ENCODE results near the gene ALOX12B. TPM values are rescaled to one million over a fixed set of nuclear protein-coding genes. Genes with fewer than 3 reads are reported as not detected.
A peak's percentile ranks its signal among the peaks of the same experiment; 100 is the strongest.

The ALOX12B gene
- polyA plus RNA-seq, 1 of the 3 experiments (the other 2 are of a cell fraction): 0.20 TPM

DNA sequence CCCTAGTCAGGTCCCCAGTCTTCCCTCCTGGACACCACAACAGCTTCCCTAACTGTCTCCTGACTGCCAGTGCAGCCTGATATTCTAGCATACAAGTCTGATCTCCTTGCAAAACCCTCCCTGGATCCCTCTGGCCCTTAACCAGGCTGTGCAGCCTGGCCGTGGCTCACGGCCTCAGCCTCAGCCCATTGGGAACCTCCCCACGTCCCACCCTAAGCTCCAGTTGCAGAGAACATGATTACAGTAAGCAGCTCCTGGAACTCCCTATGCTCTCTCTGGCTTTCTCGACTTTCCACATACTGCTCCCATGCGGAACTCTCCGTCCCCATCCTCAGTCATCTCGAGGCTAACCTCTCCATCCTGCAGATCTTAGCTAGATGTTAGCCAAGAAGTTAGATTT, 13.0 kb downstream of the ALOX12B start:
- no peaks in the 10 kb centered on the region for H3K9me2 ChIP-seq
- no peaks in the 10 kb centered on the region for H3K9me3 ChIP-seq
- H2AFZ ChIP-seq (ENCODE audit: low read depth): no peak overlapping the region
- peaks cover 0 to 11% of the 10 kb centered on the region in 2 experiments; a peak in 1 of 4 replicates for H3K4me1 ChIP-seq (ENCODE audit: control insufficient read depth in 1 of 2, insufficient read depth in 2 of 2, low read depth in 1 of 2, low read length in 1 of 2)
- ChIA-PET CTCF (interaction anchor here (0.7 to 20.8 kb wide), 30 partner anchors 10 to 564 kb away, joined by 3 to 390 read pairs (median 6); partner anchors contain the start of genes ALOX12B, ALOXE3 and HES7), POLR2A (interaction anchor here (1.7 kb wide), 1 partner anchor 99 kb away, joined by 5 read pairs; no protein-coding TSS in a partner anchor)
- no peak overlapping the region for H3K9ac ChIP-seq
- H3K4me2 ChIP-seq: no peak overlapping the region
- no peaks in the 10 kb centered on the region for H3K36me3 ChIP-seq (replicated peaks in 1 of 2; ENCODE audit: control insufficient read depth in 1 of 2, insufficient read depth in 2 of 2, low read length in 1 of 2)
- no peak overlapping the region for H3K4me3 ChIP-seq (ENCODE audit: low read depth in 2 of 2, low read length in 1 of 2)
- no peak for DNase-seq
- no peak for TF ChIP-seq RXRA (IDR thresholded peaks at IDR 0.05; ENCODE audit: borderline replicate concordance, low read depth)
- TF ChIP-seq, protein P1, sequence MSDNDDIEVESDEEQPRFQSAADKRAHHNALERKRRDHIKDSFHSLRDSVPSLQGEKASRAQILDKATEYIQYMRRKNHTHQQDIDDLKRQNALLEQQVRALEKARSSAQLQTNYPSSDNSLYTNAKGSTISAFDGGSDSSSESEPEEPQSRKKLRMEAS (IDR thresholded peaks at IDR 0.05; ENCODE audit: low read depth): no peak
- H3K27me3 ChIP-seq (ENCODE audit: insufficient read depth): peaks cover 60% of the 10 kb centered on the region
- H3F3A ChIP-seq (replicated peaks; ENCODE audit: insufficient read depth): no peaks in the 10 kb centered on the region
- H4K20me1 ChIP-seq (ENCODE audit: insufficient read depth): no peaks in the 10 kb centered on the region
- no peaks in the 10 kb centered on the region for H3K79me2 ChIP-seq (ENCODE audit: insufficient read depth)
- H3K27ac ChIP-seq (ENCODE audit: low read depth in 2 of 2, low read length in 1 of 2): no peak overlapping the region
- 32% methylated on average over 7 of the region's 7 CpGs for WGBS (ENCODE audit: low lambda C conversion rate)

DNA sequence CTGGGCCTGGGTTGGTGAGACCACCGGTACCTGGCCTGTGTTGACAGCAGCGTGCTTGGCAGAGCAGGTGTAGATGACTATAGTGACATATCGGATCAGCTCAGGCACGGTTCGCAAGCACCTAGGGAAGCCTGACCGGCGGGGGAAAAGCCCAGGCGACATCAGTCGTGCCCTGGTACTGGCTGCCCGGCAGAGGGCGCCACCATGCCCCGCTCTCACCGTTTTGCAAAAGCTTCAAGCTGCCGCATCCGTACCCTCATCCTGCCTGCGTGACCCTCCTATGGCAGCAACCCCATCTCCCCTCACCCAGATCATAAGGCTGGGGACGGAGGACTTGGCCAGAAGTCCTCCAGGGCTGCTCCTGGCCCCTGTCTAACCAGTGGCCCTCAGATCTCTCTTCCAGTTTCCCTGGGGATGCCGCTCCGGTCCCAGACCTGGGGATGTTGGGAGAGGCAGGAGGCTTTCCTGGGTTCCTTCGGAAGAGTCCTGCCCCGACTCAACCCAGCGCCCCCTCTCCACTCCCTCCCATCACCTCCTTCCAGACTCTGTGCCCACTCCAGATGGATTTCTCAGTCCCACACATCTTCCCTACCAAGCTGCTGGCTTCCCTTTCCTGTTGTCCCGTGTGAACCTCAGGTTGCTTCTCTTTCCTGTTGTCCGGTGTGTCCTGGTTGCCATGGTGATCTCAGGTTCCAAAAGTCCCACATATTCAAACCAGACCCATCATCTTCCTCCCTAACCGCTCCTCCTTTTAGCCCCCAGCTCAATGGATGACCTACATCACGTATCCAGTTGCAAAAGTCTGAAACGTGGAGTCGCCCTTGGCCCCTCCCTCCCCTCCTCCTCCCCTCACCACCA, 13.7 kb downstream of the ALOX12B start:
- POLR2A ChIA-PET: interaction anchor here (1.7 kb wide), 1 partner anchor 99 kb away, joined by 5 read pairs; no protein-coding TSS in a partner anchor
- Histone ChIP-seq H3K4me3 (ENCODE audit: low read depth in 2 of 2, low read length in 1 of 2) (peak overlapping the region in 1 of 2 experiments; percentile 26; a peak in 1 of 4 replicates), H3K9me2 (no peaks in the 10 kb centered on the region), H2AFZ (ENCODE audit: low read depth) (no peak overlapping the region), H3K27ac (ENCODE audit: low read depth in 2 of 2, low read length in 1 of 2) (no peak overlapping the region), H3K79me2 (ENCODE audit: insufficient read depth) (no peaks in the 10 kb centered on the region), H3K9ac (no peak overlapping the region), H4K20me1 (ENCODE audit: insufficient read depth) (no peaks in the 10 kb centered on the region), H3K9me3 (no peaks in the 10 kb centered on the region), H3K27me3 (ENCODE audit: insufficient read depth) (peaks cover 64% of the 10 kb centered on the region), H3K36me3 (replicated peaks in 1 of 2; ENCODE audit: control insufficient read depth in 1 of 2, insufficient read depth in 2 of 2, low read length in 1 of 2) (no peaks in the 10 kb centered on the region), H3K4me1 (ENCODE audit: control insufficient read depth in 1 of 2, insufficient read depth in 2 of 2, low read depth in 1 of 2, low read length in 1 of 2) (peaks cover 0 to 8% of the 10 kb centered on the region in 2 experiments; a peak in 1 of 4 replicates), H3F3A (replicated peaks; ENCODE audit: insufficient read depth) (no peaks in the 10 kb centered on the region), H3K4me2 (peak overlapping the region; percentile 44)
- DNase-seq: peak; percentile 89
- CTCF ChIA-PET: interaction anchor here (0.6 to 20.8 kb wide), 54 partner anchors 9 to 565 kb away, joined by 3 to 390 read pairs (median 4); partner anchors contain the start of genes ALOX12B, ALOXE3 and HES7
- 10% methylated on average over 17 of the region's 28 CpGs for WGBS (ENCODE audit: low lambda C conversion rate)
- no peak for TF ChIP-seq RCOR1 (IDR thresholded peaks at IDR 0.05; ENCODE audit: low read length)
- TF ChIP-seq YY1 (IDR thresholded peaks at IDR 0.05; ENCODE audit: low read depth): no peak
- no peak for TF ChIP-seq ELF1 (IDR thresholded peaks at IDR 0.05)
- no peak for TF ChIP-seq EZH2phosphoT487 (IDR thresholded peaks at IDR 0.05; ENCODE audit: borderline replicate concordance, low read depth)
- TF ChIP-seq EP300 (IDR thresholded peaks at IDR 0.05; ENCODE audit: borderline replicate concordance in 1 of 2, low read depth in 1 of 2, low read length in 1 of 2): no peak
- TF ChIP-seq TAF1 (IDR thresholded peaks at IDR 0.05; ENCODE audit: borderline replicate concordance, low read depth, low read length): no peak
- no peak for TF ChIP-seq SIN3A (IDR thresholded peaks at IDR 0.05; ENCODE audit: borderline replicate concordance, low read depth, low read length)
- TF ChIP-seq FOXJ3 (CRISPR knock-in tag; IDR thresholded peaks at IDR 0.05): no peak
- TF ChIP-seq, protein P2, sequence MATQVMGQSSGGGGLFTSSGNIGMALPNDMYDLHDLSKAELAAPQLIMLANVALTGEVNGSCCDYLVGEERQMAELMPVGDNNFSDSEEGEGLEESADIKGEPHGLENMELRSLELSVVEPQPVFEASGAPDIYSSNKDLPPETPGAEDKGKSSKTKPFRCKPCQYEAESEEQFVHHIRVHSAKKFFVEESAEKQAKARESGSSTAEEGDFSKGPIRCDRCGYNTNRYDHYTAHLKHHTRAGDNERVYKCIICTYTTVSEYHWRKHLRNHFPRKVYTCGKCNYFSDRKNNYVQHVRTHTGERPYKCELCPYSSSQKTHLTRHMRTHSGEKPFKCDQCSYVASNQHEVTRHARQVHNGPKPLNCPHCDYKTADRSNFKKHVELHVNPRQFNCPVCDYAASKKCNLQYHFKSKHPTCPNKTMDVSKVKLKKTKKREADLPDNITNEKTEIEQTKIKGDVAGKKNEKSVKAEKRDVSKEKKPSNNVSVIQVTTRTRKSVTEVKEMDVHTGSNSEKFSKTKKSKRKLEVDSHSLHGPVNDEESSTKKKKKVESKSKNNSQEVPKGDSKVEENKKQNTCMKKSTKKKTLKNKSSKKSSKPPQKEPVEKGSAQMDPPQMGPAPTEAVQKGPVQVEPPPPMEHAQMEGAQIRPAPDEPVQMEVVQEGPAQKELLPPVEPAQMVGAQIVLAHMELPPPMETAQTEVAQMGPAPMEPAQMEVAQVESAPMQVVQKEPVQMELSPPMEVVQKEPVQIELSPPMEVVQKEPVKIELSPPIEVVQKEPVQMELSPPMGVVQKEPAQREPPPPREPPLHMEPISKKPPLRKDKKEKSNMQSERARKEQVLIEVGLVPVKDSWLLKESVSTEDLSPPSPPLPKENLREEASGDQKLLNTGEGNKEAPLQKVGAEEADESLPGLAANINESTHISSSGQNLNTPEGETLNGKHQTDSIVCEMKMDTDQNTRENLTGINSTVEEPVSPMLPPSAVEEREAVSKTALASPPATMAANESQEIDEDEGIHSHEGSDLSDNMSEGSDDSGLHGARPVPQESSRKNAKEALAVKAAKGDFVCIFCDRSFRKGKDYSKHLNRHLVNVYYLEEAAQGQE (IDR thresholded peaks at IDR 0.05; ENCODE audit: low read depth, low read length): no peak
- TF ChIP-seq SMC3 (IDR thresholded peaks at IDR 0.05; ENCODE audit: low read depth, low read length): peak; percentile 28; the same call in 1 of the 2 replicates
- no peak for TF ChIP-seq NRF1 (IDR thresholded peaks at IDR 0.05; ENCODE audit: low read depth, low read length)
- no peak for TF ChIP-seq RXRA (IDR thresholded peaks at IDR 0.05; ENCODE audit: borderline replicate concordance, low read depth)
- TF ChIP-seq, protein P3, sequence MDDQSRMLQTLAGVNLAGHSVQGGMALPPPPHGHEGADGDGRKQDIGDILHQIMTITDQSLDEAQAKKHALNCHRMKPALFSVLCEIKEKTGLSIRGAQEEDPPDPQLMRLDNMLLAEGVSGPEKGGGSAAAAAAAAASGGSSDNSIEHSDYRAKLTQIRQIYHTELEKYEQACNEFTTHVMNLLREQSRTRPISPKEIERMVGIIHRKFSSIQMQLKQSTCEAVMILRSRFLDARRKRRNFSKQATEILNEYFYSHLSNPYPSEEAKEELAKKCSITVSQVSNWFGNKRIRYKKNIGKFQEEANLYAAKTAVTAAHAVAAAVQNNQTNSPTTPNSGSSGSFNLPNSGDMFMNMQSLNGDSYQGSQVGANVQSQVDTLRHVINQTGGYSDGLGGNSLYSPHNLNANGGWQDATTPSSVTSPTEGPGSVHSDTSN (IDR thresholded peaks at IDR 0.05): no peak
- no peak for TF ChIP-seq FOXM1 (IDR thresholded peaks at IDR 0.05; ENCODE audit: low read depth)
- TF ChIP-seq, protein P4, sequence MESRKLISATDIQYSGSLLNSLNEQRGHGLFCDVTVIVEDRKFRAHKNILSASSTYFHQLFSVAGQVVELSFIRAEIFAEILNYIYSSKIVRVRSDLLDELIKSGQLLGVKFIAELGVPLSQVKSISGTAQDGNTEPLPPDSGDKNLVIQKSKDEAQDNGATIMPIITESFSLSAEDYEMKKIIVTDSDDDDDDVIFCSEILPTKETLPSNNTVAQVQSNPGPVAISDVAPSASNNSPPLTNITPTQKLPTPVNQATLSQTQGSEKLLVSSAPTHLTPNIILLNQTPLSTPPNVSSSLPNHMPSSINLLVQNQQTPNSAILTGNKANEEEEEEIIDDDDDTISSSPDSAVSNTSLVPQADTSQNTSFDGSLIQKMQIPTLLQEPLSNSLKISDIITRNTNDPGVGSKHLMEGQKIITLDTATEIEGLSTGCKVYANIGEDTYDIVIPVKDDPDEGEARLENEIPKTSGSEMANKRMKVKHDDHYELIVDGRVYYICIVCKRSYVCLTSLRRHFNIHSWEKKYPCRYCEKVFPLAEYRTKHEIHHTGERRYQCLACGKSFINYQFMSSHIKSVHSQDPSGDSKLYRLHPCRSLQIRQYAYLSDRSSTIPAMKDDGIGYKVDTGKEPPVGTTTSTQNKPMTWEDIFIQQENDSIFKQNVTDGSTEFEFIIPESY (IDR thresholded peaks at IDR 0.05; ENCODE audit: borderline replicate concordance, low read depth): no peak
- TF ChIP-seq, protein P1 (IDR thresholded peaks at IDR 0.05; ENCODE audit: low read depth): no peak
